GM20431 (cell line): ENCODE results near the gene SERPINB1.
"Not testable (repeated sequence)": the region's sequence is repeated elsewhere in the genome, so short reads cannot be mapped to it uniquely, and the experiment has no call there.

Source experiments
- in situ Hi-C: fragments of 300-500 bp; cut with MseI, MboI; formaldehyde crosslinking; loops from one replicate; pipeline ENCODE4 v1.15.0; 2020; ENCODE audit warnings: low sequenced_read_pairs; ENCODE audit not compliant: unreplicated experiment

SERPINB1 gene

DNA sequence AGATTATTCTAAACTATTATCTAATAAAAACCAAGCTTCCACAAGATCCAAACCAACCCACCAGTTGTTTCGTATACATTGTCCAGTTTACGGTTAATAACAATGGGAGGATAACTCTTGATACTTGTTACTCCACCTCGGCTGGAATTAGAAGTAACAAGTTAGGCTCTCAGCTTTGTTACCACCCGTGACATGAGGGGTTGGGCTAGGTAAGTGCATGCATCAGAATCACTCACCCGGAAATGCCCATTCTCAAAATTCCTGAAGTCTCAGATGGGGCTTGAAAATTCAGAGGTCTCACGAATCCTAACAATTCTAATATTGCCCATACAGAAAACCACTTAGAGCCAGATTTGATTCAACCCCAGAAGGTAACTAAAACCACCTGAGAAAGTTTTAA is 27.0 kb upstream of the SERPINB1 start:
- in situ Hi-C loops, result no loop called here

DNA sequence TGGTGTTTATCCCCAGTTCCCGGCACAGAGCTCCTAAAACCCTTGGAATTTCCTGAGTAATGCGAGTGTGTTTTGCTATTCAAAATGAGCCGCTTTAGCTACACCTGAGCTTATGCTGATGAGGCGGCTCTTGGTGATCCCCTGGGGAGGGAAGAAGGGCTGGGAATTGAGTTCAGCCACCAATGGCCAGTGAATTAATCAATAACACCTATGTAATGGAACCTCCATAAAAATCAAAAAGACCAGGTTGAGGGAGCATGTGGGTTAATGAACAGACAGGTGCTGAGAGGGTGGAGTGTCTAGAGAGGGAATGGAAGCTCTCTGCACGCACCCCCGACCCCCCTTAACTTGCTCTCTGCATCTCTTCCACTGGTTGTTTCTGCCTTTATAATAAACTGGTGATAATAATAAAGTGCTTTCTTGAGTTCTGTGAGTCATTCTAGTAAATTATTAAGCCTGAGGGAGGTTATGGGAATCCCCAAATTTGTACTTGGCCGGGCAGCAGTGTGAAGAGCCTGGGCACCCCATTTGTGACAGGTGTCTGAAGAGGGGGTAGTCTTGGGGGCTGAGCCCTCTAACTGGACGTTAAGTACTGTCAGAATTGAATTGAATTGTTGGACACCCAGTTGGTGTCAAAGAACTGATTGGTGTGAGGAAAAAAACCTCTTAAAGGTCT is 24.6 kb upstream of the SERPINB1 start:
- in situ Hi-C loops, result no loop called here

DNA sequence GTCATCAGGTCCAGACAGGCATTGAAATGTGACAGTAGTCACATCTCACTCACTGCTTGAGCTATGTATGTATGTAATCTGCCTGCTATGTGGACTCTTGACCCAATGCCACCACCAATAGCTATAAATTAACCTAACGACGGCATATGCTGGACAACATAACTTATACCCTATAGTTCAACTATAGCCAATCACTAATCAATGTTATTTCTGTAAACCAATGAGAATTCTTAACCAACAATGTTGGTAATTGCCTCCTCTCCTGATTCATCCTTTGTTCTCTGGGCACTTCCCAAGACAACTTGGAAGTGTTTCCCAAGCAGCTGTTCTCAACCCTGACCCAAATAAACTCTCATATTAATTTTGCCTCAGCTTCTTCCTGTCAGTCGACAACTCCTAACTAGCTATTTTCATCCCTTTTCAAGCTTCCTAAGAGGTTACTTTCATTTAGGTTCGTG is 24.1 kb upstream of the SERPINB1 start:
- in situ Hi-C loops, result no loop called here

DNA sequence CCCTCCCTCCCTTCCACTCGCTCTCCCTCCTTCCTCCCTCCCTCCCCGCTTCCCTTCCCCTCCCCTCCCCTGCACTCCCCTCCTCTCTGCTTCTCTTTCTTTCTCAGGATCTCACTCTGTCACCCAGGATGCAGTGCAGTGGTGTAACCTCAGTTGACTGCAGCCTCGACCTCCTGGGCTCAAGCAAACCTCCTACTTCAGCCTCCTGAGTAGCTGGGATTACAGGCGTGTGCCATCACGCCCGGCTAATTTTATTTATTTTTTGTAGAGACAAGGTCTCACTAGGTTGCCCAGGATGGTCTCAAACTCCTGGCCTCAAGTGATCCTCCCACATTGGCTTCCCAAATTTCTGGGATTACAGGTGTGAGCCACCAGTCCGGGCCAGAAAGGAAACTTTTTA is 23.6 kb upstream of the SERPINB1 start:
- in situ Hi-C loops, result no loop called here

DNA sequence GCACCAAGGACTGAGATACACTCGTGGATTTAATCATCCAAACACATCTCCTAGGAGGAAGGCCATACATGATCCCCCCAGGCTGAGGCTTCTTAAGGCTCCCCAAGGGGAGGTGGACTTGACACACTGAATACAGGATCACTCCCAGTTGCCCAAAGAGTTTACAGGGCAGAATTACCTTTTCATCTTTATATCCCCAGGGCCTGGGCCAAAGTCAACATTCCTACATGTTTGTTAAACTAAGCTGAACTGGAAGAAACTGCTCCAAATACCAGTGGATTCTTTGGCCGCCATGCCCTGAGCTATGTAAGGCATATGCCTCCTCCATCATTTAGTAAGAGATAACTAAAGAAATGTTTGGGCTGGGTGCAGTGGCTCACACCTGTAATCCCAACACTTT is 22.2 kb upstream of the SERPINB1 start:
- in situ Hi-C loops, result no loop called here

DNA sequence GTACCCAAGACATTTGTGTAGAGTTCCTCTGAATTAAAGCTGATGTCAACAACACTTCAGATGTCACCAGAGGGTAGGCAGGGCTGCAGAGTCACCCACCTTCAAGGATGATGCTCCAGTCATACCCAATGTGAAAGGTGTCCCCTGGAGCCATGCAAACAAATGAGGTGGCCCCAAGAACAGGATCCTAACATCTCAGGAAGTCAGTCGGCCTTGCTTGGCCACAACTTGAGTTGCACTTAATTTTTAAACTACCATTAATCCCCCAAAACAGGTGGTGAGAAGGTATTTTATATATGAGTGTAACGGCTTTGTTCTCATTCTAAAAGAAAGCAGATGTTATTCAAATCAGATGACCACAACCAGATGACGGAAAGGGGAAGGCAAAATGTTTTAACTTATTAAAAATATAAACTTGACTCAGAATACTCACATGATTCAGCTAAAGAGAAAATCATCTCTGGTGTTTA is 21.1 kb upstream of the SERPINB1 start:
- in situ Hi-C loops, result no loop called here

DNA sequence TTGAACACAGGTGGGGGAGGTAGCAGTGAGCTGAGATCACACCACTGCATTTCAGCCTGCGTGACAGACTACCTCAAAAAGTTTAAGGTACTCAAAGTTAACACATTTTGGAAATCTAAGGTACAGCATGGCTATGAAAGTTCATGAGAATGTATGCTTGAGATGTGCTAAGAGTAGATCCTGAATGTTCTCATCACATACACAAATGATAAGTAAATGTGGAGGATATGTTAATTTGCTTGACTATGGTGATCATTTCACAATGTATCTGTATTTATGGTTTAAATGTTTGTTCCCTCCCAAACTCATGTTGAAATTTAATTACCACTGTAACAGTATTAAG is 20.1 kb upstream of the SERPINB1 start:
- in situ Hi-C loops, result no loop called here

DNA sequence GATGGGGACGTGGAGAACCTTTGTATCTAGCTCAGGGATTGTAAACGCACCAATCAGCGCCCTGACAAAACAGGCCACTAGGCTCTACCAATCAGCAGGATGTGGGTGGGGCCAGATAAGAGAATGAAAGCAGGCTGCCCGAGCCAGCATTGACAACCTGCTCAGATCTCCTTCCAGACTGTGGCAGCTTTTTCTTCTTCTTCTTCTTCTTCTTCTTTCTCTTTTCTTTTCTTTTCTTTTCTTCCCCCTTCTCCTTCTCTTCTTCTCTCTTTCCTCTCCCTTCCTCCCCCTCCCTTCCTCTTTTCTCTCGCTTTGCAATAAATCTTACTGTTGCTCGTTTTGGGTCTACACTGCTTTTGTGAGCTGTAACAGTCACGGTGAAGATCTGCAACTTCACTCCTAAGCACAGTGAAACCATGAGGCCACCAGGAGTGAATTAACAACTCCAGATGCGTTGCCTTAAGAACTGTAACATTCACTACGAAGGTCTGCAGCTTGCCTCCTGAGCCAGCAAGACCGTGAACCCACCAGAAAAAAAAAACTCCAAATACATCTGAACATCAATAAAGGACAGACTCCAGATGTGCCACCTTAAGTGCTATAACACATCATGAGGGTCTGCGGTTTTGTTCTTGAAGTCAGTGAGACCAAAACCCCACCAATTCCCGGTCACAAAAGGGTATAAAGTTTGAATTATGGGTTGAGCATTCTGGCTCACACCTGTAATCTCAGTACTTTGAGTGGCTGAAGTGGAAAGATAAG is 19.6 kb upstream of the SERPINB1 start:
- in situ Hi-C loops, result no loop called here

DNA sequence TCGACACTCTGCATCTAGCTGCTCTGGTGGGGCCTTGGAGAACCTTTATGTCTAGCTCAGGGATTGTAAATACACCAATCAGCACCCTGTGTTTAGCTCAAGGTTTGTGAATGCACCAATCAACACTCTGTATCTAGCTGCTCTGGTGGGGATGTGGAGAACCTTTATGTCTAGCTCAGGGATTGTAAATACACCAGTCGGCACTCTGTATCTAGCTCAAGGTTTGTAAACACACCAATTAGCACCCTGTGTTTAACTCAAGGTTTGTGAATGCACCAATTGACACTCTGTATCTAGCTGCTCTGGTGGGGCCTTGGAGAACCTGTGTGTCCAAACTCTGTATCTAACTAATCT is 19.0 kb upstream of the SERPINB1 start:
- in situ Hi-C loops, result not testable (repeated sequence)

DNA sequence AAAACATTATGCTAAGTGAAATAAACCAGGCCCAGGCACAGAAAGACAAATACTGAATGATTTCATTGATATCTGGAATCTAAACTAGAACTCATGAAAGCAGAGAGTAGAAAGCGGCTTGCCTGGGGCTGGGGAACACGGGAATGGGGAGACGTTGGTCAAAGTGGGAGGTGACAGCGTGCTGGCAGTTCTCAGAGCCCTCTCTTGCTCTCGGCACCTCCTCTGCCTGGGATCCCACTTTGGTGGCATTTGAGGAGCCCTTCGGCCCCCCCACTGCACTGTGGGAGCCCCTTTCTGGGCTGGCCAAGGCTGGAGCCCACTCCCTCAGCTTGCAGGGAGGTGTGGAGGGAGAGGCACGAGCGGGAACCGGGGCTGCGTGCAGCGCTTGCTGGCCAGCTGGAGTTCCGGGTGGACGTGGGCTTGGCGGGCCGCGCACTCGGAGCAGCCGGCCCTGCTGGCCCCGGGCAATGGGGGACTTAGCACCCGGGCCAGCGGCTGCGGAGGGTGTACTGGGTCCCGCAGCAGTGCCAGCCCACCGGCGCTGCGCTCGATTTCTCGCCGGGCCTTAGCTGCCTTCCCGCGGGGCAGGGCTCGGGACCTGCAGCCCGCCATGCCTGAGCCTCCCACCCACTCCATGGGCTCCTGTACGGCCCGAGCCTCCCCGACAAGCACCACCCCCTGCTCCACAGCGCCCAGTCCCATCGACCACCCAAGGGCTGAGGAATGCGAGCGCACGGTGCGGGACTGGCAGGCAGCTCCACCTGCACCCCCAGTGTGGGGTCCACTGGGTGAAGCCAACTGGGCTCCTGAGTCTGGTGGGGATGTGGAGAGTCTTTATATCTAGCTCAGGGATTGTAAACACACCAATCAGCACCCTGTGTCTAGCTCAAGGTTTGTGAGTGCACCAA is 18.4 kb upstream of the SERPINB1 start:
- in situ Hi-C loops, result not testable (repeated sequence)

DNA sequence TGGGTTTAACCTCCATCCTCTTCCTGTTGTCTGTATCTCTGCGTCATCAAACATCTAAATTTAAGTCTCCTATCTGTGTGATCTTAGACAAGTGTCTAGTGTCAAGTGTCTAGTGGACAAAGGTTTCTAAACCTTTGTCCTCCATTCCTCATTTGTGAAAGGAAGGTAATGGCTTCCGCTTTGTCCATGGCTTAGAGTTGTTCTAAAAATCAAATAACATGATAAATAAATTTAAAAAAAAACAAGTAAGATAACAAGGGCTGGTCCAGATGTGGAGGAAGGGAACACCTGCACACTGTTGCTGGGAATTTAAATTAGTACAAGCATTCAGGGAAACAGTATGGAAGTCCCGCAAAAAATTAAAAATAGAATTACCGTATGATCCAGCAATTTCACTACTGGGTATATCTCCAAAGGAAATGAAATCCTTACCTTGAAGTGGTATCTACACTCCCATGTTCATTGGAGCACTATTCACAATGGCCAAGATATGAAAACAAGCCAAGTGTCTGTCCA is 17.6 kb upstream of the SERPINB1 start:
- in situ Hi-C loops, result no loop called here

DNA sequence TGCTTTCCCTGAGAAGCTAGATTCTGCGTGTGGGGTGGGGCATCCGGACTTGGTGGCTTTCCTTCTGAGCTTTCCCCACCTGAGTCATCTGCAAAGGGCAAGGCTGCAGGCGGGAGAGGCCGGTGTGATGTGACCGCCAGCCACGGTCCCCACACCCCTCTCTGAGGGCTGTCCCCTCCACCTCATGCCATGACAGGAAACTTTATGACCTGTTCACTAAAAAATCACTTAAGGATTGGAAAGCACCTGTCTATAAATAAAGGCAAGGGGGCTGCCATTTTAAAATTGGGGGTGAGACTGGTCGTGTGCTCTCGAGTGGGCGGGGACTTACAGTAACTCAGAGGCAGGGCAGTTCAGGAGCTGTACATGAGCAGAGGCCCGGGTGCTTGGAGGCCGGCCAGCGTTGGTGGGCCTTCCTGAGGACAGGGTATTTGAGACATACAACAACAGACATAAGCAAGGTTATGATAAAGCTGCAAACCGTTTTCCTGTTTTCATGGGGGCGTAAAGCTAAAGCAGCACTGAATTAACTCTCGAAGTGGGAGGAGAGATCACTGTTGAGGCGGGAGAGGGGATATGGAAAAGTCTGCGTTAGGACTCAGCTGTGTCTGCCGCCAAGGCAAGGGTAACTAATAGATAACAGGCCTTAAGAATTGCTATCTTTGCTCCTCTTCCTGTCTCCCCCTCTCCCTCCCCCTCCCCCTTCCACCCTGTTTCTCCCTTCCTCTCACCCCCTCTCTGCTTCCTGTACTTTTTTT is 16.1 kb upstream of the SERPINB1 start:
- in situ Hi-C loops, result no loop called here

DNA sequence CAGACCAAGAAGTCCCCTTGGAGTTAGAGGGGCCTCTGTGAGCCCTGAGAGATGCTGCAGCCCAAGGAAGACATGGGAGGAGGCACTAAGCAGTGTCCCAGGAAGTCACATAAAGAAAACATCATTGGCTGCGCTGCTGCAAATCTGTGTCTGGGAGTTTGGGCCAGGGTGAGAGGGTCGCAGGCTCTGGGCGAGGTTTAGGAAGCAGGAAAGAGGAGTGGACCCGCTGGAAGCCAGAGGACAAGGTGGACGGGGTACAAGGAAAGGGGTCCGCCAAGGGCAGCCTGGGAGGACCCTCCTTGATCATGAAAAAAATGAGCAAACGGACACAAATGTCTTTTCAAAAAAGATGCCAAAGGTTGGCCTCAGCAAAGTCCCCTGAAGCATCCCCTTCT is 15.5 kb upstream of the SERPINB1 start:
- in situ Hi-C loops, result no loop called here

DNA sequence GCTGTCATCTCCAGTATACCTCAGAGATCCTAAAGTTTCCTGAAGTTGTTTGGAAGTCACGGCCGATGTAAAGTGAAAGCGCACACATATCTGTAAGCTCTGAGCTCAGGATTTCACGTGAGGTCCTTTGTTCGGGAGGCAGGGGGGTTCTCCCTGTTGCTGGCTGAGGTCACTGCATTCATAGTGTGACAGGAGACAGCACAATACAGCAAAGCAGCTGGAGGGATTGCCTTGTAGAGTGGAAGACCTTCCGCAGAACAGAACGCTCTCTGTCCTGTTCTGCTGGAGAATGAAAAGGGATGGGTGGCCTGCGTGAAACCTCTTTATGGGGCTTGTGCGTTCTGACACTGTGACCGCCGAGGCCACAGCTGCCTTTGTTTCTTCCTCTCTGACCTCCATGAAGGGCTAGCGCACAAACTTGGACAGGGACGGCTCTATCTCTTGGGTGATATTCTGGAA is 13.4 kb upstream of the SERPINB1 start:
- in situ Hi-C loops, result no loop called here

DNA sequence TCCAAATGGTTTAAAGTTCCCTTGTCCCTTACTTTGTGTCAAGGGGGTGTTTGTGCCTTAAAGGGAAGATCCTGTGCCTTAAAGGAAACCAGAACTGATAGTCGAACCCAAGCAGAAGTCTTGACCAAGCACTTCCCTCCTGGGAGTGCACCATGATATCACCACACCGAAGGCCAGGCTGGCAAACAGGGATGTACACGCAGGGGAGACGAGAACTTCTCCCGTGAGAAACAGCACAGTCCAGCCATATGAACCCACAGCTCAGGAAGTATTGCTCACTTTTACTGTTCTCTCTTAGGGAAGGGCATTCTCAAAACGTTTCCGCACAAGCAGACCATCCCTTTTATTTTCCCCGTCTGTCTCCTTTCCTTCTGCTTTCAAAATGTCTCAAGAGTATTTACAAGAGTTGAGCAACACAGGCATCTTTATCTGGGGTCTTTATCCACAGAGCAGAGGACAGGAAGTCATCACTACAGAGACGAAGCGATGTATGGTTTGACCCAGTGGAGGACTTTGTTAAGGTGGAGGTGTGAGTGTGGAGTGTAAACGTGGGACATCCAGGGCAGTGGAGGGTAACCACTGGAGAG is 12.8 kb upstream of the SERPINB1 start:
- in situ Hi-C loops, result no loop called here

DNA sequence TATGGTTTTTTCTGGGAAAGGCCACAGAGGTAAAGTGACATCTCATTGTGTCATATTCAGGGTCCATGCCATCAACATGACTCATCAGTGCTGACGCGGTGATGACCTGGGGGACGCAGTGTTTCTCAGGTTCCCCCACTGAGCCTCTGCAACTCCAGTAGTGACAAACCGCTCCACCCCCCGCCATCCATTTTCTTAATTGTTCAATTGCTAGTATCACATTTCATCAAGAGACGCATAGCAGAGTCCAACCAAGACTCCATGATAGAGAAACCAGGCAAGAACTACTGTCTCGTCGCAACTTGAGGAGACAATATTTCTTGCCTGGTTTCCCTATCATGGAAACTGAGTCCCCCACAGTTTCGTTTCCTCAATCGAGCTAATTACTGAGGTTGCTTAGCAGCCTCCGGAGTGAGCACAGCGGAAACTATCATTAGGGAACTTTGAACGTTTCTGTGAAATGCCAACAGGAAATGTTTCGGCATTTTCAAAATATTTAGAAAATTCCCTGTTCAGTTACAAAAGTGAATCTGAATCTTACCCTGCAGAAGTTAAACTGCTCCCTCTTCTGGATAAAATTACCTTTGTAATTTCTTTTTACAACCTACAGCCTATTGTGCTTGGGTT is 12.2 kb upstream of the SERPINB1 start:
- in situ Hi-C loops, result no loop called here

DNA sequence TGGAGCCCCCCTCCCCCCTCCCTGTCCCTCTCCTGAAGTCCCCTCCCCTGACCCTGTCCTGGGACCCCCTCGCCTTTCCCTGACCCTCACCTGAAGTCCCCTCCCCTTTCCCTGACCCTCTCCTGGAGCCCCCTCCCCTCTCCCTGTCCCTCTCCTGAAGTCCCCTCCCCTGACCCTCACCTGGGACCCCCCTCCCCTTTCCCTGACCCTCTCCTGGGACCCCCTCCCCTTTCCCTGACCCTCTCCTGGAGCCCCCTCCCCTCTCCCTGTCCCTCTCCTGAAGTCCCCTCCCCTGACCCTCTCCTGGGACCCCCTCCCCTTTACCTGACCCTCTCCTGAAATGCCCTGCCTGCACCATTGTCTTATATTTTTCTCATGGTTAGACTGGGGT is 11.7 kb upstream of the SERPINB1 start:
- in situ Hi-C loops, result not testable (repeated sequence)

DNA sequence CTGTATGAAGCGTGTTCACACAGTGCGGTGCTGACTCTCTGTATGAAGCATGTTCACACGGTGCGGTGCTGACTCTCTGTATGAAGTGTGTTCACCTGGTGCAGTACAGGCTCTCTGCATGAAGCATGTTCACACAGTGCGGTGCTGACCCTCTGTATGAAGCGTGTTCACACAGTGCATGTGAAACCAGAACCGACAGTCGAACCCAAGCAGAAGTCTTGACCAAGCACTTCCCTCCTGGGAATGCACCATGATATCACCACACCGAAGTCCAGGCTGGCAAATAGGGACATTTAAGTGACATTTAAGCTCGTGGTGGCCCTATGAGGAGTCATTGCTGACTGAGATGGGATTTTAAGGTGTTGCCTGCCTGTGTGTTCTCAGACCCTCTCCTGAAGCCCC is 11.3 kb upstream of the SERPINB1 start:
- in situ Hi-C loops, result no loop called here

DNA sequence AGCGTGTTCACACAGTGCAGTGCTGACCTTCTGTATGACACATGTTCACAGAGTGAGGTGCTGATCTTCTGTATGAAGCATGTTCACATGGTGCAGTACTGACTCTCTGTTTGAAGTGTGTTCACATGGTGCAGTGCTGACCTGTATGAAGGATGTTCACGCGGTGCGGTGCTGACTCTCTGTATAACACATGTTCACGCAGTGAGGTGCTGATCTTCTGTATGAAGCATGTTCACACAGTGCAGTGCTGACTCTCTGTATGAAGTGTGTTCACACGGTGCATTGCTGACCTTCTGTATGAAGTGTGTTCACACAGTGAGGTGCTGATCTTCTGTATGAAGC is 10.8 kb upstream of the SERPINB1 start:
- in situ Hi-C loops, result no loop called here
